ENCODE results near the gene EIF2A.

- TF ChIP-seq, protein P1, sequence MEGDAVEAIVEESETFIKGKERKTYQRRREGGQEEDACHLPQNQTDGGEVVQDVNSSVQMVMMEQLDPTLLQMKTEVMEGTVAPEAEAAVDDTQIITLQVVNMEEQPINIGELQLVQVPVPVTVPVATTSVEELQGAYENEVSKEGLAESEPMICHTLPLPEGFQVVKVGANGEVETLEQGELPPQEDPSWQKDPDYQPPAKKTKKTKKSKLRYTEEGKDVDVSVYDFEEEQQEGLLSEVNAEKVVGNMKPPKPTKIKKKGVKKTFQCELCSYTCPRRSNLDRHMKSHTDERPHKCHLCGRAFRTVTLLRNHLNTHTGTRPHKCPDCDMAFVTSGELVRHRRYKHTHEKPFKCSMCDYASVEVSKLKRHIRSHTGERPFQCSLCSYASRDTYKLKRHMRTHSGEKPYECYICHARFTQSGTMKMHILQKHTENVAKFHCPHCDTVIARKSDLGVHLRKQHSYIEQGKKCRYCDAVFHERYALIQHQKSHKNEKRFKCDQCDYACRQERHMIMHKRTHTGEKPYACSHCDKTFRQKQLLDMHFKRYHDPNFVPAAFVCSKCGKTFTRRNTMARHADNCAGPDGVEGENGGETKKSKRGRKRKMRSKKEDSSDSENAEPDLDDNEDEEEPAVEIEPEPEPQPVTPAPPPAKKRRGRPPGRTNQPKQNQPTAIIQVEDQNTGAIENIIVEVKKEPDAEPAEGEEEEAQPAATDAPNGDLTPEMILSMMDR (IDR thresholded peaks at IDR 0.05; ENCODE audit: borderline replicate concordance, extremely low read depth, low read length, poor library complexity, severe bottlenecking), result no peak
- no peak for TF ChIP-seq EZH2 (IDR thresholded peaks at IDR 0.05; ENCODE audit: borderline replicate concordance, low read depth, low read length, severe bottlenecking)
These were observed 42.1 kb upstream of the EIF2A start for GRCh38 chr3:150504483-150504882.

Measured in DND-41 (cell line).